GM18867 (cell line): ENCODE data around the gene LYSMD1.

Experiments
- ATAC-seq: cut with Tn5 transposase; IDR thresholded peaks from one replicate; pipeline ENCODE4 v1.9.1; 2021; ENCODE audit warnings: mild to moderate bottlenecking, moderate library complexity; ENCODE audit not compliant: unreplicated experiment

The LYSMD1 gene

GRCh38 chr1:151142411-151143056 is 23.2 kb downstream of the LYSMD1 start:
- ATAC-seq: no peak

- no peak for ATAC-seq
These were observed 27.9 kb downstream of the LYSMD1 start for GRCh38 chr1:151137789-151138188.

DNA sequence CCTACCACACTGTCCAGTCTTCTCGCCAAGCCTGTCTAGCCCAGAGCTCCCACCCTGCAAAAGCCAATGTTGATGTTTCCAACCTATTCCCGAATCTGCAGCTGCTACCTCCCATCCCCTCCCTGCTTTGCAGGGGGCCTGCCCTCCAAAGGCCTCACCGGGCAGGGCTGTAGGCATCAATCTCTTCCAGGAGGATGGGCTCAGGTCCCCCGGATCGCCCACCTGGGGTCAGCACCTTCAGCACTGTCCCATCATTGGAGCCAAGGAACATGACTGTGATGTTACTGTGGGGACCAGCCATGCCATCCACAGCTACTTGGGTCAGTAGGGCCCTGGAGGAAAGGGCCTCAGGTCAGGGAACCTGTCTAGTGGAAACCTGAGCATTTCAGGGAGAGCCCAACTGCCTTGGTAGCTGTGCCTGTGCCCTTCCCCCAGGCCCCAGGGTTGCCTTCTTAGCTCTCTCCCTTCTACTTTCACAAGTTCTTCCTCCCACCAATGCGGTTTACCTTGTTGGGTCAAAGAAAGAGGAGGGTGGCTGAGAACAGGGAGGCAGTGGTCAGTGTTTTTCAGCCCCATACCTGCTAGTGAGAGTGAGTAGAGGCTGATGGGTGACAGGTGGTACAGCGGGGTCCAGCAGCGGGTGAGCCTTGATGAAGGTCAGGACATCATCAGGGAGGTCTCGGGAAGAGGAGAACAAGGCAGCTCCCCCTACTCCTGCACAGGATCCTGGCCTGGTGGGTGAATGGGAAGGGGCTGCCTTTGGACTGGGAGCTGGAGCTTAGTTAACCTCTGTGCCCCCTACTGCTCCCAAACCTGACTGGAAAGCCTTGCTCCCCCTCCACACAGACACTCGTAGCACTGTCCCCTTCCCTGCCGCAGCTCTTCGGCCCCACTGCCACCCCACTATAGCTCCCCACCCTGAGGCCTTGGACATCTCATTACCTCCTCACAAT is 30.0 kb downstream of the LYSMD1 start:
- no peak for ATAC-seq

- no peak for ATAC-seq
These were observed 30.7 kb downstream of the LYSMD1 start for GRCh38 chr1:151134991-151135390.

- ATAC-seq: no peak
These were observed 31.3 kb downstream of the LYSMD1 start for GRCh38 chr1:151134396-151134795.

GRCh38 chr1:151133018-151133806 is 32.5 kb downstream of the LYSMD1 start:
- ATAC-seq: no peak

DNA sequence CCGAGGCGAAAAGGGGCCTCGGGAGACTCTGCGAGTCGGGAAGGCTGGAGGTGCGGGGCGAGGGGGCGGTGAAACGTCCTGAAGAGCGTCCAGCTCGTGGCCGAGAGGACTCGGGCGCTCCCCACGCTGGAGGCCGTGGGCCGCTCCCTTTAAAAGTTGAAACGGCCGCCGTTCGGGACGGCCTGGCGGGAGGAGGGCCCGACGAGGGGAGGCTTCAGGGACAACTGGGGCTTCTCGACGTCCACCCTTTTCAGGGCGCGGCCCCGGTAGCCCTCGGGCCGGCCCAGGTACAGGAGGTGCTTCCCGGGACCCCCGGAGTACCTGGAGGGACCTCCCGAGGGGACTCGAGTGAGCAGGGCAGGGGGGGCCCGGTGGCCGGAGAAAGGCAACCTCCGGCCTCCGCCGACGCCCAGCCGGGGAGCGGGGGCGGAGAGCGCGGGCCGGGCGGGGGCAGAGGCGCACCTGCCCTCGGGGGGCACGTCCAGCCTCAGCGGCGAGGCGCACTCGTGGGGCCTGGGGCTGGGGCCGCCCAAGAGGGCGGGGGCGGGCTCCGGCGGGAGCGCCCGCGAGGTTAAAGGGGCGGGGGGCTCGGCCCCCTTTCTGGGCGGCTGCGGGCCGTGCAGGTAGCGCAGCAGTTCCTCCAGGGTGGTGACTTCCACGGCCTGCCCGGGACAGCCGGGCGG is 33.2 kb downstream of the LYSMD1 start:
- no peak for ATAC-seq

GRCh38 chr1:151131701-151132334 is 33.9 kb downstream of the LYSMD1 start:
- no peak for ATAC-seq

DNA sequence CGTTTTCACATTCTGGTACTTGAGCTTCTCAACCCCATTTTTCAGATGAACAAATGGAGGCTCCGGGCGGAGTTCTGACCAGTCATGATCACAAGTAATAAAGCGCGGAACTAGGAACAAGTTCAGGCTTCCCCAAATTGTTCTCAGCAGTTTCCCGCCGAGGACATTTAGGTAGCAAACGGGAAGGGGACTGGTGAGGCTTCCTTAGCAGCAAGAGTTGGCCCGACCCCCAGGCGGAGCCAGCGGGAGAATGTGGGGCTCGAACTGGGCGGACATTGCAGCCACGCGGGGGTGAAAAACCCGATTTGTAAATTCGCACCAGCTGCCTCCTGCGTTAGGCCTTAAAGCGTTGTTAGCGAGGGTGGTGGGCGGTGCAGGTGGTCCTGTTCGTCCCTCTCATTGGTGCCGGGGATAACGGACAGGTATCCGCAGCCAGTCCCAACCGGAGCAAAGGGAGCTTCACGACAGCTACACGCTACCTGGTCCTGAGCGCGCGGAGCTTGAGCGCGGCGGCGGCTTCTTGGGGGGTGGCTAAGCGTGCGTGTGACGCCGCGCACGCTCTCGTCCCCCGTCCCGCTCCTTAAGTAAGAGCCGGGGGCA is 34.6 kb downstream of the LYSMD1 start:
- ATAC-seq: no peak

GRCh38 chr1:151128800-151129199 is 36.9 kb downstream of the LYSMD1 start:
- ATAC-seq: no peak

DNA sequence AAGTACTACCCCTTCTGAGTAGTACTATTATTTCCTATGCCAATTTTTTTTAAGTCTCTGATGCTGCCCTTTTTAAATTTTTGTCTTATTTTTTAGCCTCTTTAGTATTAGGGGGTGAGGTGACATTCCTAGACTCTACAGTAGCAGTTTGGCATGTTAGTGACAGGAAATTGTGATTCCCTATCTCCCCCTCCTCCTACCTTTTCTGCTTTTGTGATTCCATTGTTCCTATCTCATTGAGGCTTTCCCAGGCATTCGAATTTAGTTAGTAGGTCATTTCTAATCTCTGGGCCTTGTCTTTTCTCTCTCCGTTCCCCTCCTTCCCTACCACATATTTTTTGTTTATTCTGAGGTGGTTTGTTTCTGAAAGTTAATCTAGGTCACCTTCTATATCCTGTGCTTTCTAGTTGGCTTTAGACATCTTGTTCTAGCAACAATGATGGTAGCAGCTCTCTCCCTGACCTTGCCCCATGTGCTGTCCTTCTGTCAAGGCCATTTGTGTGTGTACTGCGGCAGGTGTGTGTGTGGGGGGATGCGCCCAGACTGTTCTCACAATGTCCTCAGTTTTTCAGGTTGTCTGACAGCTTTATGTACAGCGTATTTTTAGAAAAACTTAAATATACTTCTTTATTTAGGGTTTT is 40.8 kb downstream of the LYSMD1 start:
- no peak for ATAC-seq

DNA sequence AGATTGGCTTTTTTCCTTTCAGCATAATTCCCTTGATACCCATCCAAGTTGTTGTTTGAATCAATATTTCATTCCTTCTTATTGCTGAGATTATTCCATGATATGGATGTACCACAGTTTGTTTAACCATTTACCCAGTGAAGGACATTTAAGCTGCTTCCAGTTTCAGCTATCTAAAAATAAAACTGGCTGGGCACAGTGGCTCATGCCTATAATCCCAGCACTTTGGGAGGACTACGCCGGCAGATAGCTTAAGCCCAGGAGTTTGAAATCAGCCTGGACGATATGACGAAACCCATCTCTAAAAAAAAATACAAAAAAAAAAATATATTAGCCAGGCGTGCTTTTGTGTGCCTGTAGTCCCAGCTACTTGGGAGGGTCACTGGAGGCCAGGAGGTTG is 51.8 kb downstream of the LYSMD1 start:
- ATAC-seq: no peak
